HCT116 (cell line): ENCODE results near the gene C2CD4B. TPM values are rescaled to one million over a fixed set of nuclear protein-coding genes. Genes with fewer than 3 reads are reported as not detected.

ENCODE experiments used
- ATAC-seq: fragments of 200-7000 bp; cut with Tn5 transposase; 2 replicates; pipeline ENCODE4 v1.9.1; 2020; ENCODE audit warnings: mild to moderate bottlenecking, moderate library complexity
- BruUV-seq: library from RNA; stranded (reverse); fragments of 400-500 nt; replicated peaks from 2 replicates; lab custom pipeline; 2021; lab: Mats Ljungman, UMichigan
- CTCF ChIA-PET: fragments of 300-600 bp; sonication (Branson Sonifier 250); formaldehyde crosslinking; loops from one replicate; lab custom pipeline; 2021; ENCODE audit warnings: antibody characterized with exemption; lab: Charles Lee
- POLR2A ChIA-PET: fragments of 300-600, 350-600 bp; sonication (Branson Sonifier 250); formaldehyde crosslinking; loops from one replicate; lab custom pipeline; 2021; ENCODE audit warnings: antibody characterized with exemption; lab: Charles Lee
- RAD21 ChIA-PET, 2 experiments: fragments of 300-600 bp; sonication (Branson Sonifier 250); formaldehyde crosslinking; loops; one replicate each; lab custom pipeline; 2023; ENCODE audit warnings: low total read pairs in 2 of 2; ENCODE audit not compliant: uncharacterized antibody in 2 of 2, unreplicated experiment in 2 of 2, low non-redundant PET in 1 of 2; lab: Charles Lee
- DNase-seq: peaks from one replicate; pipeline ENCODE4 v3.0.0-alpha.2; 2010; ENCODE audit warnings: low read depth, low spot score
- H2AFZ ChIP-seq: fragments of 200-600 bp; shearing (Covaris generic), sonication (generic); 2 replicates; pipeline ENCODE4 v1.6.1; 2017; ENCODE audit warnings: low read depth, mixed run types, mixed read lengths, antibody characterized with exemption, low read length; ENCODE audit not compliant: poor library complexity, severe bottlenecking
- H3K27ac ChIP-seq: 2 replicates; pipeline ENCODE4 v1.5.1; 2012; ENCODE audit warnings: low read depth, low read length
- H3K27me3 ChIP-seq: fragments of 200-600 bp; sonication (generic); 2 replicates; pipeline ENCODE4 v1.6.1; 2016; ENCODE audit warnings: mixed run types, low read length, mixed read lengths; ENCODE audit not compliant: insufficient read depth
- H3K36me3 ChIP-seq, 2 experiments: fragments of 200-500 bp in 1 of 2; fragments of 200-600 bp in 1 of 2; sonication (Bioruptor generic) in 1 of 2; sonication (generic) in 1 of 2; 2 replicates each; pipeline versions ENCODE4 v1.5.1 to v1.6.1; 2014 to 2016; ENCODE audit warnings: low read length in 2 of 2, inconsistent platforms in 1 of 2, mixed read lengths in 1 of 2, mixed run types in 1 of 2; ENCODE audit not compliant: insufficient read depth in 2 of 2, control insufficient read depth in 1 of 2
- H3K4me1 ChIP-seq, 2 experiments: fragments of 200-600 bp in 1 of 2; sonication (generic) in 1 of 2; 2 replicates each; pipeline versions ENCODE4 v1.5.1 to v1.6.1; 2012 to 2017; ENCODE audit warnings: low read length in 2 of 2, inconsistent platforms in 1 of 2, mild to moderate bottlenecking in 1 of 2, mixed read lengths in 1 of 2, mixed run types in 1 of 2, moderate library complexity in 1 of 2; ENCODE audit not compliant: insufficient read depth in 2 of 2, control insufficient read depth in 1 of 2
- H3K4me2 ChIP-seq: fragments of 200-600 bp; sonication (generic); 2 replicates; pipeline ENCODE4 v1.6.1; 2017; ENCODE audit warnings: mixed run types, low read length, mixed read lengths
- H3K4me3 ChIP-seq, 2 experiments: fragments of 200-600 bp in 1 of 2; sonication (generic) in 1 of 2; replicated peaks in 1 of 2; 2 replicates each; pipeline ENCODE4 v1.5.1; 2011 to 2016; ENCODE audit warnings: low read length in 2 of 2, control low read depth in 1 of 2, low read depth in 1 of 2, mild to moderate bottlenecking in 1 of 2, mixed read lengths in 1 of 2, mixed run types in 1 of 2
- H3K79me2 ChIP-seq: fragments of 200-600 bp; sonication (generic); 2 replicates; pipeline ENCODE4 v1.6.1; 2017; ENCODE audit warnings: mild to moderate bottlenecking, mixed run types, low read length, moderate library complexity, mixed read lengths; ENCODE audit not compliant: insufficient read depth
- H3K9ac ChIP-seq: fragments of 200-600 bp; sonication (generic); 2 replicates; pipeline ENCODE4 v1.6.1; 2016; ENCODE audit warnings: low read length, mixed read lengths
- H3K9me2 ChIP-seq: fragments of 200-600 bp; sonication (generic), shearing (Covaris generic); 2 replicates; pipeline ENCODE4 v1.6.1; 2017; ENCODE audit warnings: mixed run types, mild to moderate bottlenecking, moderate library complexity; ENCODE audit not compliant: insufficient read depth
- H3K9me3 ChIP-seq, 2 experiments: fragments of 200-500 bp in 1 of 2; fragments of 200-600 bp in 1 of 2; sonication (Bioruptor generic) in 1 of 2; sonication (generic) in 1 of 2; 2 replicates each; pipeline ENCODE4 v1.6.1; 2014 to 2017; ENCODE audit warnings: low read length in 2 of 2, mixed read lengths in 2 of 2, inconsistent platforms in 1 of 2, low read depth in 1 of 2, mild to moderate bottlenecking in 1 of 2, mixed run types in 1 of 2, moderate library complexity in 1 of 2; ENCODE audit not compliant: control insufficient read depth in 1 of 2, insufficient read depth in 1 of 2
- H4K20me1 ChIP-seq: fragments of 200-600 bp; sonication (generic), shearing (Covaris generic); 2 replicates; pipeline ENCODE4 v1.6.1; 2017; ENCODE audit warnings: mixed run types, mild to moderate bottlenecking, moderate library complexity; ENCODE audit not compliant: insufficient read depth
- CBX3 ChIP-seq: IDR thresholded peaks from 2 replicates; pipeline ENCODE4 v1.6.1; 2012; ENCODE audit warnings: low read depth
- ELF1 ChIP-seq: IDR thresholded peaks from 2 replicates; pipeline ENCODE4 v1.6.1; 2012; ENCODE audit warnings: low read depth, borderline replicate concordance
- EZH2 ChIP-seq: fragments of 200-600 bp; sonication (generic); IDR thresholded peaks from 2 replicates; pipeline ENCODE4 v1.6.1; 2017; ENCODE audit warnings: antibody characterized with exemption, mixed run types
- POLR2AphosphoS5 ChIP-seq: IDR thresholded peaks from 2 replicates; pipeline ENCODE4 v1.6.1; 2011; ENCODE audit warnings: mild to moderate bottlenecking, low read depth, low read length, moderate library complexity
- RAD21 ChIP-seq: IDR thresholded peaks from 2 replicates; pipeline ENCODE4 v1.6.1; 2012; ENCODE audit warnings: low read depth, mild to moderate bottlenecking
- SP1 ChIP-seq: IDR thresholded peaks from 2 replicates; pipeline ENCODE4 v1.6.1; 2012; ENCODE audit warnings: low read depth
- SRF ChIP-seq: IDR thresholded peaks from 2 replicates; pipeline ENCODE4 v1.6.1; 2012; ENCODE audit warnings: low read depth
- TCF7L2 ChIP-seq: IDR thresholded peaks from 2 replicates; pipeline ENCODE4 v1.7.0; 2011; ENCODE audit warnings: borderline replicate concordance, inconsistent platforms; ENCODE audit not compliant: insufficient read depth, insufficient read length; ENCODE audit errors: extremely low read depth
- YY1 ChIP-seq: IDR thresholded peaks from 2 replicates; pipeline ENCODE4 v1.6.1; 2011; ENCODE audit warnings: low read length, low read depth, moderate library complexity, mild to moderate bottlenecking; ENCODE audit not compliant: insufficient replicate concordance; ENCODE audit errors: extremely low read depth
- intact Hi-C: fragments of 100-400 bp; cut with micrococcal nuclease; formaldehyde crosslinking; loops from 2 replicates; pipeline ENCODE4 v1.10.0; 2022
- total RNA-seq: library from RNA; stranded (reverse); gene quantifications from one replicate; pipeline ENCODE4 v1.2.1, GENCODE V29; 2021; ENCODE audit not compliant: unreplicated experiment
- TF ChIP-seq, protein P1 (sequence below): IDR thresholded peaks from 2 replicates; pipeline ENCODE4 v1.6.1; 2012; ENCODE audit warnings: low read depth
- TF ChIP-seq, protein P2 (sequence below): IDR thresholded peaks from 2 replicates; pipeline ENCODE4 v1.6.1; 2012
- TF ChIP-seq, protein P3 (sequence below): IDR thresholded peaks from 2 replicates; pipeline ENCODE4 v1.6.1; 2012
- TF ChIP-seq, protein P4 (sequence below), 3 experiments: fragments of 200-600 bp in 1 of 3; sonication (generic) in 1 of 3; IDR thresholded peaks in 2 of 3; conservative IDR thresholded peaks in 1 of 3; 2 replicates each; pipeline ENCODE4 v1.5.1; 2012 to 2017; ENCODE audit warnings: low read depth in 2 of 3, low read length in 2 of 3, antibody characterized with exemption in 1 of 3, borderline replicate concordance in 1 of 3, control low read depth in 1 of 3, mild to moderate bottlenecking in 1 of 3, mixed read lengths in 1 of 3, mixed run types in 1 of 3, moderate library complexity in 1 of 3; ENCODE audit not compliant: insufficient read depth in 1 of 3

The C2CD4B gene
- total RNA-seq, 1 experiment from 2014 or later: not detected

DNA sequence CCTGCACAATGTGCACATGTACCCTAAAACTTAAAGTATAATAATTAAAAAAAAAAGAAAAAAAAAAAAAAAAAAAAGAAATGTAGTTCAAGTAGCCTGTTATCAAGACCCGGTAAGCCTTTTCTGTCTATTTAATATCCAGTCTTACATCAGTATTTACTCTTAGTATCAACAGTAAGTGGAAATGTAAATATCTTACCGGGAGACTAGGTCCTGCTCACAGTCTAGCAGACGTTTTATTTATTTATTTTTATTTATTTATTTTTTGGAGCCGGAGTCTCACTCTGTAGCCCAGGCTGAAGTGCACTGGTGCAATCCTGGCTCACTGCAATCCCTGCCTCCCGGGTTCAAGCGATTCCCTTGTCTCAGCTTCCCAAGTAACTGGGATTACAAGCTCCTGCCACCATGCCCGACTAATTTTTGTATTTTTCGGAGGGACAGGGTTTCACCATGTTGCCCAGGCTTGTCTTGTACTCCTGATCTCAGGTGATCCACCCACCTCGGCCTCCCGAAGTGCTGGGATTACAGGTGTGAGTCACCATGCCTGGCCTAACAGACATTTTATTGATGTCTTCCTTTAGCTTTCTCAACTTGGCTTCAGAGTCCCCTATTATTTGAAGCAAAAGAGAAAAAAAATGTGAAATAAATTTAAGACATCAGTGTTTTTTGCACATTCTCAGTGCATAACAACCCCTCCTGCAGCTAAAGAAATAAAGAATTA, 19.9 kb downstream of the C2CD4B start (continued):
- TF ChIP-seq, protein P1, sequence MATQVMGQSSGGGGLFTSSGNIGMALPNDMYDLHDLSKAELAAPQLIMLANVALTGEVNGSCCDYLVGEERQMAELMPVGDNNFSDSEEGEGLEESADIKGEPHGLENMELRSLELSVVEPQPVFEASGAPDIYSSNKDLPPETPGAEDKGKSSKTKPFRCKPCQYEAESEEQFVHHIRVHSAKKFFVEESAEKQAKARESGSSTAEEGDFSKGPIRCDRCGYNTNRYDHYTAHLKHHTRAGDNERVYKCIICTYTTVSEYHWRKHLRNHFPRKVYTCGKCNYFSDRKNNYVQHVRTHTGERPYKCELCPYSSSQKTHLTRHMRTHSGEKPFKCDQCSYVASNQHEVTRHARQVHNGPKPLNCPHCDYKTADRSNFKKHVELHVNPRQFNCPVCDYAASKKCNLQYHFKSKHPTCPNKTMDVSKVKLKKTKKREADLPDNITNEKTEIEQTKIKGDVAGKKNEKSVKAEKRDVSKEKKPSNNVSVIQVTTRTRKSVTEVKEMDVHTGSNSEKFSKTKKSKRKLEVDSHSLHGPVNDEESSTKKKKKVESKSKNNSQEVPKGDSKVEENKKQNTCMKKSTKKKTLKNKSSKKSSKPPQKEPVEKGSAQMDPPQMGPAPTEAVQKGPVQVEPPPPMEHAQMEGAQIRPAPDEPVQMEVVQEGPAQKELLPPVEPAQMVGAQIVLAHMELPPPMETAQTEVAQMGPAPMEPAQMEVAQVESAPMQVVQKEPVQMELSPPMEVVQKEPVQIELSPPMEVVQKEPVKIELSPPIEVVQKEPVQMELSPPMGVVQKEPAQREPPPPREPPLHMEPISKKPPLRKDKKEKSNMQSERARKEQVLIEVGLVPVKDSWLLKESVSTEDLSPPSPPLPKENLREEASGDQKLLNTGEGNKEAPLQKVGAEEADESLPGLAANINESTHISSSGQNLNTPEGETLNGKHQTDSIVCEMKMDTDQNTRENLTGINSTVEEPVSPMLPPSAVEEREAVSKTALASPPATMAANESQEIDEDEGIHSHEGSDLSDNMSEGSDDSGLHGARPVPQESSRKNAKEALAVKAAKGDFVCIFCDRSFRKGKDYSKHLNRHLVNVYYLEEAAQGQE: no peak
- TF ChIP-seq, protein P2, sequence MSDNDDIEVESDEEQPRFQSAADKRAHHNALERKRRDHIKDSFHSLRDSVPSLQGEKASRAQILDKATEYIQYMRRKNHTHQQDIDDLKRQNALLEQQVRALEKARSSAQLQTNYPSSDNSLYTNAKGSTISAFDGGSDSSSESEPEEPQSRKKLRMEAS: no peak
- TF ChIP-seq CBX3: no peak

DNA sequence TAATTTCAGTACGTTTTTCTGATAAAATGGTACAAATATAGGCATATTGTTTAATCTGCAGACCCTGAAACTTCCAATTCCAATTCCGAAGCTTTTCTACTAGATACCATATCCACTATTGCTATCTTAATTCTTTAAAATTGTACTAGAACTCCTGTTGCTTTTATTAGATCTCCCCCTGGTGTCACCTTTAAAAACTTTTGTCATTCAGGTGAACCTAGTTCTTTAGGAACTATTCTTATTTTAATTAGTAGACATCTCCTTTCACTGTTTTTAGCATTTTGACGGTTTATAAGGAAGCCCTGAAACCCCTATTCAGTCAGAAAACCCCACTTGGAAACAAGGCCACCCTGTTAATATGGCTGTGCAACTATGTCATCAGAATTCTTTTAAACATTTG, 22.3 kb downstream of the C2CD4B start:
- ChIA-PET POLR2A (no interaction called here), CTCF (interaction anchor here (0.9 kb wide), 1 partner anchor 269 kb away, joined by 3 read pairs; no protein-coding TSS in a partner anchor), RAD21 (no interaction called here)
- ATAC-seq: no peak
- H2AFZ ChIP-seq: no peak overlapping the region
- no peaks in the 10 kb centered on the region for H3K9me3 ChIP-seq
- H3K4me1 ChIP-seq: no peaks in the 10 kb centered on the region
- H3K9me2 ChIP-seq: no peaks in the 10 kb centered on the region
- no peak overlapping the region for H3K4me3 ChIP-seq
- no peak overlapping the region for H3K27ac ChIP-seq
- no peak overlapping the region for H3K9ac ChIP-seq
- H4K20me1 ChIP-seq: no peaks in the 10 kb centered on the region
- no peak overlapping the region for H3K4me2 ChIP-seq
- H3K27me3 ChIP-seq: no peaks in the 10 kb centered on the region
- no TSS peak for BruUV-seq
- DNase-seq: no peak
- no peaks in the 10 kb centered on the region for H3K36me3 ChIP-seq
- intact Hi-C loops: loop anchor here (5.0 kb wide), 1 partner anchor 270 kb away; no protein-coding TSS in a partner anchor
- no peaks in the 10 kb centered on the region for H3K79me2 ChIP-seq
- TF ChIP-seq, protein P1: no peak
- TF ChIP-seq EZH2 (no peak), SRF (no peak), RAD21 (peak; percentile 42; the same call in 1 of the 2 replicates), ELF1 (no peak), SP1 (no peak), CBX3 (no peak), TCF7L2 (no peak), YY1 (no peak), POLR2AphosphoS5 (no peak)
- TF ChIP-seq, protein P3, sequence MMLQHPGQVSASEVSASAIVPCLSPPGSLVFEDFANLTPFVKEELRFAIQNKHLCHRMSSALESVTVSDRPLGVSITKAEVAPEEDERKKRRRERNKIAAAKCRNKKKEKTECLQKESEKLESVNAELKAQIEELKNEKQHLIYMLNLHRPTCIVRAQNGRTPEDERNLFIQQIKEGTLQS: no peak
- TF ChIP-seq, protein P4, sequence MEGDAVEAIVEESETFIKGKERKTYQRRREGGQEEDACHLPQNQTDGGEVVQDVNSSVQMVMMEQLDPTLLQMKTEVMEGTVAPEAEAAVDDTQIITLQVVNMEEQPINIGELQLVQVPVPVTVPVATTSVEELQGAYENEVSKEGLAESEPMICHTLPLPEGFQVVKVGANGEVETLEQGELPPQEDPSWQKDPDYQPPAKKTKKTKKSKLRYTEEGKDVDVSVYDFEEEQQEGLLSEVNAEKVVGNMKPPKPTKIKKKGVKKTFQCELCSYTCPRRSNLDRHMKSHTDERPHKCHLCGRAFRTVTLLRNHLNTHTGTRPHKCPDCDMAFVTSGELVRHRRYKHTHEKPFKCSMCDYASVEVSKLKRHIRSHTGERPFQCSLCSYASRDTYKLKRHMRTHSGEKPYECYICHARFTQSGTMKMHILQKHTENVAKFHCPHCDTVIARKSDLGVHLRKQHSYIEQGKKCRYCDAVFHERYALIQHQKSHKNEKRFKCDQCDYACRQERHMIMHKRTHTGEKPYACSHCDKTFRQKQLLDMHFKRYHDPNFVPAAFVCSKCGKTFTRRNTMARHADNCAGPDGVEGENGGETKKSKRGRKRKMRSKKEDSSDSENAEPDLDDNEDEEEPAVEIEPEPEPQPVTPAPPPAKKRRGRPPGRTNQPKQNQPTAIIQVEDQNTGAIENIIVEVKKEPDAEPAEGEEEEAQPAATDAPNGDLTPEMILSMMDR (IDR thresholded peaks at IDR 0.05 in 2 of 3, conservative IDR thresholded peaks at IDR 0.05 in 1 of 3; ENCODE audit: borderline replicate concordance in 1 of 3, insufficient read depth in 1 of 3, low read depth in 2 of 3, low read length in 2 of 3): peak; percentile 3 to 32 (median 13); a peak in 3 of 6 replicates
